Stimulated activated CD8-positive, alpha-beta memory T cell treated with anti-CD3 and anti-CD28 coated beads, Interleukin-7, amount 100 ng/mL, for 1 hour (primary cell): Measurements from ENCODE around the gene MARCHF7.
"Not testable (repeated sequence)": the region's sequence is repeated elsewhere in the genome, so short reads cannot be mapped to it uniquely, and the experiment has no call there.

Source experiments
- DNase-seq, 2 donors: peaks; one replicate each; pipeline ENCODE4 v3.0.0-alpha.2; 2020; ENCODE audit warnings: low read depth in 2 of 2

MARCHF7 gene

GRCh38 chr2:159716409-159716808 lies 4.1 kb downstream of the MARCHF7 start:
- DNase-seq = not testable (repeated sequence)

- DNase-seq = no peak
Measured at GRCh38 chr2:159716857-159717256, 4.6 kb downstream of the MARCHF7 start.

- no peak for DNase-seq
Measured at GRCh38 chr2:159720676-159721075, 8.4 kb downstream of the MARCHF7 start.

- no peak for DNase-seq
Measured at GRCh38 chr2:159722580-159722979, 10.3 kb downstream of the MARCHF7 start.

- not testable (repeated sequence) for DNase-seq
Measured at GRCh38 chr2:159724795-159725572, 12.7 kb downstream of the MARCHF7 start.

GRCh38 chr2:159725713-159726112 lies 13.4 kb downstream of the MARCHF7 start:
- DNase-seq = no peak

GRCh38 chr2:159728629-159729028 lies 16.3 kb downstream of the MARCHF7 start:
- no peak for DNase-seq

GRCh38 chr2:159735648-159736047 lies 23.3 kb downstream of the MARCHF7 start:
- no peak for DNase-seq

GRCh38 chr2:159736048-159736447 lies 23.7 kb downstream of the MARCHF7 start:
- DNase-seq = no peak

GRCh38 chr2:159737292-159737916 lies 25.1 kb downstream of the MARCHF7 start:
- no peak for DNase-seq

GRCh38 chr2:159737917-159738296 lies 25.6 kb downstream of the MARCHF7 start:
- no peak for DNase-seq

GRCh38 chr2:159738509-159739390 lies 26.4 kb downstream of the MARCHF7 start:
- no peak for DNase-seq

GRCh38 chr2:159742846-159743245 lies 30.5 kb downstream of the MARCHF7 start:
- no peak for DNase-seq

GRCh38 chr2:159744363-159744762 lies 32.1 kb downstream of the MARCHF7 start:
- no peak for DNase-seq

- DNase-seq = not testable (repeated sequence)
Measured at GRCh38 chr2:159745237-159745636, 32.9 kb downstream of the MARCHF7 start.

GRCh38 chr2:159748089-159748488 lies 35.8 kb downstream of the MARCHF7 start:
- no peak for DNase-seq

- no peak for DNase-seq
Measured at GRCh38 chr2:159750873-159751272, 38.6 kb downstream of the MARCHF7 start.

GRCh38 chr2:159753797-159754196 lies 41.5 kb downstream of the MARCHF7 start:
- DNase-seq = no peak

- no peak for DNase-seq
Measured at GRCh38 chr2:159755014-159755413, 42.7 kb downstream of the MARCHF7 start.

- no peak for DNase-seq
Measured at GRCh38 chr2:159755788-159756187, 43.5 kb downstream of the MARCHF7 start.

GRCh38 chr2:159758239-159758638 lies 45.9 kb downstream of the MARCHF7 start:
- no peak for DNase-seq

GRCh38 chr2:159758686-159759085 lies 46.4 kb downstream of the MARCHF7 start:
- DNase-seq = no peak
